ENCODE measurements around the gene MRTFB. TPM values are rescaled to one million over a fixed set of nuclear protein-coding genes. Genes with fewer than 3 reads are reported as not detected.
A peak's percentile ranks its signal among the peaks of the same experiment; 100 is the strongest.

Gene MRTFB
- total RNA-seq, 2 experiments from 2014 or later, result 18.0 to 19.4 TPM

GRCh38 chr16:14100825-14101224 lies 29.7 kb downstream of the MRTFB start:
- DNase-seq, result no peak
- Mint-ChIP-seq H3K27ac (no peak overlapping the region), H3K36me3 (ENCODE audit: low read depth) (peaks cover 4% of the 10 kb centered on the region), H3K4me1 (ENCODE audit: low read depth) (peaks cover 67% of the 10 kb centered on the region), H3K9me3 (no peaks in the 10 kb centered on the region), H3K27me3 (no peaks in the 10 kb centered on the region), H3K4me3 (no peak overlapping the region)
- H3K4me3 ChIP-seq (ENCODE audit: low read length), result no peak overlapping the region
- H3K4me1 ChIP-seq (ENCODE audit: insufficient read depth, low read length), result peaks cover 2% of the 10 kb centered on the region
- no peak overlapping the region for H3K27ac ChIP-seq (ENCODE audit: low read depth in 1 of 2, low read length in 2 of 2)
- TF ChIP-seq CTCF (IDR thresholded peaks at IDR 0.05), result no peak
- no peak for ATAC-seq (ENCODE audit: poor library complexity)
- no peaks in the 10 kb centered on the region for H3K36me3 ChIP-seq (ENCODE audit: insufficient read depth, low read length)
- ChIA-PET POLR2A (no interaction called here), CTCF (interaction anchor here (0.7 kb wide), 1 partner anchor 21 kb away, joined by 5 read pairs; no protein-coding TSS in a partner anchor)
- H3K27me3 ChIP-seq (ENCODE audit: control insufficient read depth in 1 of 2, insufficient read depth in 2 of 2, low read length in 2 of 2), result no peaks in the 10 kb centered on the region
- H3K9me3 ChIP-seq (ENCODE audit: control insufficient read depth in 1 of 2, insufficient read depth in 1 of 2, low read length in 2 of 2), result no peaks in the 10 kb centered on the region
- intact Hi-C loops (cut with DNase I, micrococcal nuclease), result no loop called here

- no peaks in the 10 kb centered on the region for H3K9me3 Mint-ChIP-seq
- Histone ChIP-seq H3K36me3 (ENCODE audit: insufficient read depth, low read length) (no peaks in the 10 kb centered on the region), H3K9me3 (ENCODE audit: control insufficient read depth in 1 of 2, insufficient read depth in 1 of 2, low read length in 2 of 2) (no peaks in the 10 kb centered on the region), H3K4me3 (ENCODE audit: low read length) (no peak overlapping the region), H3K27ac (ENCODE audit: low read depth in 1 of 2, low read length in 2 of 2) (no peak overlapping the region), H3K27me3 (ENCODE audit: control insufficient read depth in 1 of 2, insufficient read depth in 2 of 2, low read length in 2 of 2) (no peaks in the 10 kb centered on the region), H3K4me1 (ENCODE audit: insufficient read depth, low read length) (peaks cover 2% of the 10 kb centered on the region)
- H3K36me3 Mint-ChIP-seq (ENCODE audit: low read depth), result peaks cover 1% of the 10 kb centered on the region
- ChIA-PET CTCF (no interaction called here), POLR2A (no interaction called here)
- ATAC-seq (ENCODE audit: poor library complexity) (no peak), DNase-seq (peak in 1 of 14 experiments; percentile 7)
- H3K4me3 Mint-ChIP-seq, result no peak overlapping the region
- H3K4me1 Mint-ChIP-seq (ENCODE audit: low read depth), result peaks cover 72% of the 10 kb centered on the region
- TF ChIP-seq CTCF (IDR thresholded peaks at IDR 0.05), result no peak
- H3K27me3 Mint-ChIP-seq, result no peaks in the 10 kb centered on the region
- intact Hi-C loops (cut with DNase I, micrococcal nuclease), result no loop called here
- no peak overlapping the region for H3K27ac Mint-ChIP-seq
Observed at GRCh38 chr16:14101415-14101814, 30.3 kb downstream of the MRTFB start.

GRCh38 chr16:14102925-14103720 lies 32.0 kb downstream of the MRTFB start:
- Histone ChIP-seq H3K36me3 (ENCODE audit: insufficient read depth, low read length) (no peaks in the 10 kb centered on the region), H3K9me3 (ENCODE audit: control insufficient read depth in 1 of 2, insufficient read depth in 1 of 2, low read length in 2 of 2) (no peaks in the 10 kb centered on the region), H3K27ac (ENCODE audit: low read depth in 1 of 2, low read length in 2 of 2) (no peak overlapping the region), H3K4me1 (ENCODE audit: insufficient read depth, low read length) (peaks cover 2% of the 10 kb centered on the region), H3K4me3 (ENCODE audit: low read length) (no peak overlapping the region), H3K27me3 (ENCODE audit: control insufficient read depth in 1 of 2, insufficient read depth in 2 of 2, low read length in 2 of 2) (no peaks in the 10 kb centered on the region)
- ChIA-PET POLR2A (no interaction called here), CTCF (interaction anchor here (0.5 kb wide), 1 partner anchor 1938 kb away, joined by 4 read pairs; no protein-coding TSS in a partner anchor)
- ATAC-seq (ENCODE audit: poor library complexity), result no peak
- no peak for TF ChIP-seq CTCF (IDR thresholded peaks at IDR 0.05)
- Mint-ChIP-seq H3K27ac (no peak overlapping the region), H3K9me3 (no peaks in the 10 kb centered on the region), H3K4me1 (ENCODE audit: low read depth) (peaks cover 72% of the 10 kb centered on the region), H3K4me3 (no peak overlapping the region), H3K36me3 (ENCODE audit: low read depth) (no peaks in the 10 kb centered on the region), H3K27me3 (no peaks in the 10 kb centered on the region)
- no peak for DNase-seq
- intact Hi-C loops (cut with DNase I, micrococcal nuclease), result no loop called here
